ENCODE results near the gene KCNMA1.
A peak's percentile ranks its signal among the peaks of the same experiment; 100 is the strongest.

The KCNMA1 gene

DNA sequence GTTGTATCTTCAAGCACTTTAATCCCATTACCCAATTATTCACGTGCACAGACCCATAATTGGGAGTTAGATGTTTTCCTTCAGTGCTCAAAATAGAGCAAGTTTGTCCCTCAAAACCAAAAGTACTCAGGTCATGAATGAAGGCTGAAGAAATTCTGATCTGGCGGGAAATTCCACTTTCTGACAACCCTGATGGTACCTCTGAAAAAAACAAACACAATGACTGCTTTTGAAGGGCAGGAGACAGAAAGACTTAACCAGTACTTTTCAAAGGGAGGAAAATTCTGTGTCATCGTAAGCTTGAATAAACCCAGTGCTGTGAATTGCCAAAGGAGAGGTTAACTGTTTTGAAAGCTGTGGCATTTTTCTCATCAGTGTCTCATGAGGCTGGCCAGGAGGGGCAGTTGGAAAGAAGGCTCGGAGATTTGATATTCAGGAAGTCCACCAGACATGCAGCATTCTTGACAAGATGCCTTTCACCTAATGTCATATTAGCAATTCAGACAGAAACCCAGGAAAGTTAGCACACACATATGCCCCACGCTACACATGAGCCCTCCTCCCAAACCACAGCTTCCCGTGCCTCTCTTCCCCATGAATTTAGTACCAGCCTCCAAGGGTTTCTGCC, 347.0 kb downstream of the KCNMA1 start:
- DNase-seq (ENCODE audit: low read depth): peak; percentile 79
- no peak overlapping the region for H3K4me3 ChIP-seq (ENCODE audit: low read length)
- no peak for TF ChIP-seq CTCF (conservative IDR thresholded peaks at IDR 0.05; ENCODE audit: low read depth, low read length)

- no peak overlapping the region for H3K4me3 ChIP-seq (ENCODE audit: low read length)
- TF ChIP-seq CTCF (conservative IDR thresholded peaks at IDR 0.05; ENCODE audit: low read depth, low read length): no peak
These were observed 347.8 kb downstream of the KCNMA1 start for GRCh38 chr10:77289790-77290189.

DNA sequence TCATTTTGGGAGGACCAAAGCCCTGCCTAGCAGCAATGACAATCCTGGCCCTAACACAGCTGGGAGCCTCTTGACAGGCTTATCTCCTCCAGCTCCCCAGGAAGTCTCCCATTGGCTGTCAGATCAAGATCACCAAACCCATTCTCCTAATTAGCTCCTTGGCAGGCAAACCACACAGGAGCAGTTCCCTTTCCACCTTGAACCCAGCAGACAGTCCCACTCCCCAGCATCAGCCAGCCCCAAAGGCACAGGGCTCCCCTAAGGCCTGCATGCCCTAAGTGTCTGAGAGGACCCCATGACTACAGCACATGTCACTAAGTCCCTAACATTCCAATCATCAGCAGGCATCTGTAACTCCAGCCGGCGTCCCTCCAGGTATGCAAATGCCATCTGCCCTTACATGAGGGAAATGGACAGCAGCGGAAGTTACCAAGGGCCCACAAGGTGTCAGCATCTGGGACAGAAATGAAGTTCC, 348.5 kb downstream of the KCNMA1 start:
- no peak for DNase-seq (ENCODE audit: low read depth)
- no peak overlapping the region for H3K4me3 ChIP-seq (ENCODE audit: low read length)
- no peak for TF ChIP-seq CTCF (conservative IDR thresholded peaks at IDR 0.05; ENCODE audit: low read depth, low read length)

More at GRCh38 chr10:77289790-77290189, 347.8 kb downstream of the KCNMA1 start:
- no peak for DNase-seq (ENCODE audit: low read depth)

DNA sequence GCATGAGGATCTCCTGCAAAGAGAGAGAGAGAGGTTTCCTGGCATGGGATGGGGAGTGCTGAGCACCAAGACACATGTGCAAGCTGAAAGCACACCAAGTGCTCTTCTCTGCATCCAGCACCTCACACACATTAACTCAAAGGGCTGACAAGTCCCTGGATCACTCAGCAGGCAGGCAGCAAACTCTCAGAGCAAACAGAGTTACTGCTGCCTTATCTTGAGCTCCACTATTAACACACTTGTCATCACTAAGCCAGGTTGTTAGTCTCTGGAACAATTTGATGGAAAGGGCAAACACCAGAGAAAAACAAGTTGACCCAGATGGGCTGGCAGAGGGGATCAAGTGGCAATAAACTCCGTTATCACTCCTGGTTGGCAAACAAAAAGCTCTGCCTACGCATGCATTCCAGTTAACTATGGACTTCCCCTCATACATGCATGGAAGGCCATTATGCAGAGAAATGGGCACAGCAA, 349.9 kb downstream of the KCNMA1 start:
- no peak for DNase-seq (ENCODE audit: low read depth)
- no peak overlapping the region for H3K4me3 ChIP-seq (ENCODE audit: low read length)
- TF ChIP-seq CTCF (conservative IDR thresholded peaks at IDR 0.05; ENCODE audit: low read depth, low read length): no peak

GRCh38 chr10:77286531-77287508, 350.8 kb downstream of the KCNMA1 start:
- no peak for TF ChIP-seq CTCF (conservative IDR thresholded peaks at IDR 0.05; ENCODE audit: low read depth, low read length)
- no peak for DNase-seq (ENCODE audit: low read depth)
- no peak overlapping the region for H3K4me3 ChIP-seq (ENCODE audit: low read length)

DNA sequence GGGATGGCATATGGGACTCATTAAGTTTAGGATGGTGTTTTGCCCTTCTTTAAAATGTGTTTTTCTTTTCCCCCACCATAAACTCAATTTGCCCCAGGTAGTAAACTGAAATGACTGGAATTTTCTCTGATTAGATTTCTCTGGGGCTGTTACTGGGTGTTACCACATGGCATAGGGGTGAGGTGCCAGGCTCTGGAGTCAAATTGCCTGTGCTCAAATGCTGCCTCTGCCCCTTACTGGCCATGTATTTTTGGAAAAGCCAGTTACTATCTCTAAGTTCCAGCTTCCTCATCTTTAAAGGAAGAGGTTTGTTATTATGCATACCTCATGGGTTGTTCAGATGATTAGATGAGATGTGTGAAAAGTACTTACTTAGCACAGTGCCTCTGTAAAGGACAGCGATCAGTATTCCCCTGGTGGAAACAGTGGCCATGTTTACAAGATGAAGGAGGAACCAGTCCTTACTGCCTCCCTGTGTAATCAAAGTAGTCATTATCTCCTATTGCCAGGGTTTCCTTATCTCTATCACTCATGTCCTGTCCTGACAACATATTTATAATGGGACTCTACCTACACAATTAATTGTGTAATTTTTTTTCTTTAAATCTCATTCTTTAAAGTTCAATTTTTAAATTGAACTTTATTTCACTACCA, 352.0 kb downstream of the KCNMA1 start:
- no peak for TF ChIP-seq CTCF (conservative IDR thresholded peaks at IDR 0.05; ENCODE audit: low read depth, low read length)

More for the DNA sequence above, 352.0 kb downstream of the KCNMA1 start:
- no peak overlapping the region for H3K4me3 ChIP-seq (ENCODE audit: low read length)
- no peak for DNase-seq (ENCODE audit: low read depth)

All from retinal pigment epithelial cell (primary cell).